Osteocyte (in vitro differentiated cells): ENCODE data around the gene CCR1. TPM values are rescaled to one million over a fixed set of nuclear protein-coding genes. Genes with fewer than 3 reads are reported as not detected.

Experiments
- DNase-seq: peaks from one replicate; pipeline ENCODE4 v3.0.0; 2021; ENCODE audit warnings: mixed read lengths; ENCODE audit not compliant: unreplicated experiment; ENCODE audit errors: extremely low spot score
- H3K27ac Mint-ChIP-seq: one replicate; pipeline ENCODE4 v1.8.0; 2021; ENCODE audit warnings: mild to moderate bottlenecking, mixed read lengths; ENCODE audit not compliant: unreplicated experiment
- H3K27me3 Mint-ChIP-seq: one replicate; pipeline ENCODE4 v1.8.0; 2021; ENCODE audit warnings: mixed read lengths; ENCODE audit not compliant: unreplicated experiment
- H3K36me3 Mint-ChIP-seq: one replicate; pipeline ENCODE4 v1.8.0; 2021; ENCODE audit warnings: mixed read lengths; ENCODE audit not compliant: unreplicated experiment
- H3K4me1 Mint-ChIP-seq: one replicate; pipeline ENCODE4 v1.8.0; 2021; ENCODE audit warnings: mixed read lengths; ENCODE audit not compliant: unreplicated experiment
- H3K4me3 Mint-ChIP-seq: one replicate; pipeline ENCODE4 v1.8.0; 2021; ENCODE audit warnings: mild to moderate bottlenecking, moderate library complexity, mixed read lengths; ENCODE audit not compliant: unreplicated experiment
- H3K9me3 Mint-ChIP-seq: one replicate; pipeline ENCODE4 v1.8.0; 2021; ENCODE audit warnings: mixed read lengths; ENCODE audit not compliant: unreplicated experiment
- CTCF ChIP-seq: fragments of 200-600 bp; sonication (generic); IDR thresholded peaks from 2 replicates; pipeline ENCODE4 v1.5.0; 2021; ENCODE audit warnings: antibody characterized with exemption, mild to moderate bottlenecking, moderate library complexity
- total RNA-seq: library from RNA; stranded (reverse); gene quantifications from 2 replicates; pipeline ENCODE4 v1.2.1, GENCODE V29; 2021

Gene CCR1
- total RNA-seq, 1 donor from 2014 or later, result not detected

GRCh38 chr3:46196261-46196957 is 11.7 kb downstream of the CCR1 start:
- Mint-ChIP-seq H3K27ac (no peak overlapping the region), H3K27me3 (peaks cover 19% of the 10 kb centered on the region), H3K4me1 (no peaks in the 10 kb centered on the region), H3K9me3 (peaks cover 15% of the 10 kb centered on the region), H3K36me3 (no peaks in the 10 kb centered on the region), H3K4me3 (no peak overlapping the region)
- no peak for TF ChIP-seq CTCF
- no peak for DNase-seq

DNA sequence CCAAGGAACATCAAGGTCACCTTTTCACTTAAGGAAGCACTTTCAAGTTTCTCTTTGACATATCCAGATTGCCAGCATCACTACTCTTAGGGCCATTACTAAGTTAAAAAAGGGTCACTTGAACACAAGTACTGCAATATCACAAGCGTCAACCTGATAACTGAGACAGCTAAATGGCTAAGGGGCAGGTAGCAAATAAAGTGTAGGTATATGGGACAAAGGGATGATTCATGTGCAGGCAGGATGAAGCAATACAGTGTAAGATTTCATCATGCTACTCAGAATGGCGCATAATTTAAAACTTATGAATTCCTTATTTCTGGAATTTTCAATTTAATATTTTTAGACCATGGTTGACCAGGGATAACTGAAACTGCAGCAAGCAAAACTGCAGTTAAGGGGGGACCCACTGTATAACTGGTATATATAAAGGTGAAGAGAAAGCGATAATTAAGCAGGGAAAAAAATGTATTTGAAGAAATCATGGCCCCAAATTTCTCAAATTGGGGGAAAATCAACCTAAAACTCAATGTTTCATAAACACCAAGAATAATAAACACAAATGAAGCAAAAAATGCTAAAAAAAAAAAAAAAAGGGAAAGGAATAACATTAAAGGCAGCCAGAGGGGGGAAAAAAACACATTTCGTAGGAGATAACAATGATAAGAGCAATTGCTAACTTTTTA is 13.1 kb downstream of the CCR1 start:
- H3K4me3 Mint-ChIP-seq, result no peak overlapping the region
- H3K9me3 Mint-ChIP-seq, result peaks cover 15% of the 10 kb centered on the region
- peaks cover 20% of the 10 kb centered on the region for H3K27me3 Mint-ChIP-seq
- no peak for DNase-seq
- no peak overlapping the region for H3K27ac Mint-ChIP-seq
- H3K4me1 Mint-ChIP-seq, result no peaks in the 10 kb centered on the region
- TF ChIP-seq CTCF, result no peak
- no peaks in the 10 kb centered on the region for H3K36me3 Mint-ChIP-seq

GRCh38 chr3:46193436-46193835 is 14.7 kb downstream of the CCR1 start:
- no peak for TF ChIP-seq CTCF
- H3K27me3 Mint-ChIP-seq, result peaks cover 15% of the 10 kb centered on the region
- no peak for DNase-seq
- no peaks in the 10 kb centered on the region for H3K4me1 Mint-ChIP-seq
- H3K36me3 Mint-ChIP-seq, result no peaks in the 10 kb centered on the region
- H3K9me3 Mint-ChIP-seq, result peaks cover 13% of the 10 kb centered on the region
- no peak overlapping the region for H3K4me3 Mint-ChIP-seq
- H3K27ac Mint-ChIP-seq, result no peak overlapping the region

DNA sequence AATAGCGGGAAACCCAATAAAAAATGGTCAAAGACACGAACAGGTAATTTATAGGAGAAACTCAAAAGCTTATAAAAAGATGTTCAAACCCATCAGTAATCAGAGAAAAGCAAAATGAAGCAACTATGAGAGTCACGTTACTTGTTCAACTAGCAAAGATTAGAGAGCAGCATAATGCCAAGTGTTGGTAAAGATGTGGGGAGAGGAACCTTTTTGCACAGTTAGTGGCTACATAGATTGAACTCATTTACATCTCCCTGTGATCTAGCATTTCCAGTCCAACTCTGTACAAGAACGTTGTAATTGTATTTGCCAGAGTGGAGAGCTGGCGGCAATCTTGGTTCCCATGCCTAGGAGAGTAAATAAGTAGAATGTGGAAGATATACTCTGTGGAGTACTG is 15.2 kb downstream of the CCR1 start:
- peaks cover 14% of the 10 kb centered on the region for H3K27me3 Mint-ChIP-seq
- H3K4me3 Mint-ChIP-seq, result no peak overlapping the region
- peaks cover 10% of the 10 kb centered on the region for H3K9me3 Mint-ChIP-seq
- no peak for DNase-seq
- TF ChIP-seq CTCF, result no peak
- H3K36me3 Mint-ChIP-seq, result no peaks in the 10 kb centered on the region
- H3K27ac Mint-ChIP-seq, result no peak overlapping the region
- H3K4me1 Mint-ChIP-seq, result no peaks in the 10 kb centered on the region

GRCh38 chr3:46191730-46192129 is 16.4 kb downstream of the CCR1 start:
- Mint-ChIP-seq H3K36me3 (no peaks in the 10 kb centered on the region), H3K4me3 (no peak overlapping the region), H3K27me3 (peaks cover 10% of the 10 kb centered on the region), H3K4me1 (no peaks in the 10 kb centered on the region), H3K27ac (no peak overlapping the region), H3K9me3 (peaks cover 10% of the 10 kb centered on the region)
- DNase-seq, result no peak
- TF ChIP-seq CTCF, result no peak
